HG03521 (cell line): ENCODE data around the gene KLF13.

Source experiments
- ATAC-seq: cut with Tn5 transposase; IDR thresholded peaks from one replicate; pipeline ENCODE4 v1.9.1; 2021; ENCODE audit warnings: mild to moderate bottlenecking, moderate library complexity; ENCODE audit not compliant: unreplicated experiment

KLF13 gene

DNA sequence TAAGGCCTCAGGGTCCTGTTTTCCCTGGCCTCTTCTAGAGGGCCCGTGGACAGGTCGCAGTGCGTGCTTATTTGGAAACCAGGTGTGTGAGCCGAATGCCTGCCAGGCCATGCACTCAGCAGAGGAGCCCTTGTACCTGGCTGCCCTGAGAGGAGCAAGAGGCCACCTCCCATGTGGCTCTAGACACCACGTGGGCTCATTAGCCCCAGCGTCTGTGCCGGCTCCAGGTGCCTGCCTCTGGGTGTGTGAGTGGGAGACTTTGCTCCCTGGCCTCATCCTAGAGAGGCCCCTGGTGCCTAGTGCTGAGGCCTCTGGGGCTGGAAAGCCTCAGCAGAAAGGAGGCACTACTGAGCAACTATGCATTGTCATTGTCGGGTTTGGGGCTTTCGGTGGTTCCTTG is 50.4 kb downstream of the KLF13 start:
- no peak for ATAC-seq

DNA sequence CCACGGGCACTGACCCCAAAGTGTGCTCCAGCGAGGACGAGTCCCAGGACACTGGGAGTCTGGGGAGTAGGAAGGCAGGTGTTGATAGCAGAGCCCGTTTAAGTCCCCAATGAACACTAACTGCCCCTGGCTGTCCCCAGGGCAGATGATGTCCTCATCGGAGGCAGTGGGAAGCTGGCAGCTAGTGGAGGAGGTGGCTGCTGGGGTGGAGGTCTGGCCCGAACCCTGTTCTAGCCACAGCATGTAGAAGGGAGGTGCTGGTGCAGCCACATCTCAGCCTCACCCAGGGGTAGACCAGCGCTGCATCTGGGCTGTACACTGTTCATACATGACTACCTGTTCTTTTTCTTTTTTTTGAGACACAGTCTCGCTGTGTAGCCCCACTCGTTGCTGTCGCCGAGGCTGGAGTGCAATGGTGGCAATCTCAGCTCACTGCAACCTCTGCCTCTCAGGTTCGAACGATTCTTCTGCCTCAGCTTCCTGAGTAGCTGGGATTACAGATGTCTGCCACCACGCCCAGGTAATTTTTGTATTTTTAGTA is 51.8 kb downstream of the KLF13 start:
- ATAC-seq, result no peak

DNA sequence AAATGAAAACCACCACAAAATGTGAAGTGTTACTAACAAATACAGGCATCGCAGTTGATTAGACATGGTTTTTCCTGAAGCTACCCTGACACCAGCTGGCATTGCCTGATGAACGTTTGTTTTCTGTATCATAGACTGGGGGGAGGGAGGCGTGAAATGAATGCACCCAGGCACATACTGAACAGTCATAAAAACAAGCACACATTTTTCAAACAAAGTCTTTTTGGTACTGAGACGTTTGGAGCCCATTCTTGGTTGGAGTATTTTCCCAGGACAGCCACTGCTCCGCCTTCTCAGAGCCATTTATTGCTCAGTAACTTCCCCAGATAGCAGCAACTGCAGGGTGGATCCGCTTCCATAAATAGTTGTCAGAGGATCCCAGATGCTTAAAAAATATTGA is 52.4 kb downstream of the KLF13 start:
- no peak for ATAC-seq

DNA sequence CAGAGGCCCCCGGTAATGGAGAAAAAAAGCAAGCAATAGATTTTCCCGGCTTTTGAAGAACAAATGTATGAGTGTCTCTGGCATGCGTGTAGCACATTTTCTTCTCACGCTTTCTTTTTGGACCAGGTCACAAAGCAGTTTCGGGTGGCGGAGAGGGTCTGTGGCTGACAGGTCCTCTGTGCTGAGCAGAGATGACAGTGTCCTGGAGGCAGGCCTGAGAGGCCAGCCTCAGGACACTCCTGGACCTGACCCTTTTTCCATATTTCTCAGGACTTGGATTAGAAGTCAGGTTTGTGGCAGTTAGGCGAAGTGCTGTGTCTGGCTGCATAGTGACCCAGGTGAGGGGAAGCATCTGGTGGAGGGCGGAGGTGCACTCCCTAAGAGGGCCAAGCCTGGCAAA is 52.9 kb downstream of the KLF13 start:
- no peak for ATAC-seq

DNA sequence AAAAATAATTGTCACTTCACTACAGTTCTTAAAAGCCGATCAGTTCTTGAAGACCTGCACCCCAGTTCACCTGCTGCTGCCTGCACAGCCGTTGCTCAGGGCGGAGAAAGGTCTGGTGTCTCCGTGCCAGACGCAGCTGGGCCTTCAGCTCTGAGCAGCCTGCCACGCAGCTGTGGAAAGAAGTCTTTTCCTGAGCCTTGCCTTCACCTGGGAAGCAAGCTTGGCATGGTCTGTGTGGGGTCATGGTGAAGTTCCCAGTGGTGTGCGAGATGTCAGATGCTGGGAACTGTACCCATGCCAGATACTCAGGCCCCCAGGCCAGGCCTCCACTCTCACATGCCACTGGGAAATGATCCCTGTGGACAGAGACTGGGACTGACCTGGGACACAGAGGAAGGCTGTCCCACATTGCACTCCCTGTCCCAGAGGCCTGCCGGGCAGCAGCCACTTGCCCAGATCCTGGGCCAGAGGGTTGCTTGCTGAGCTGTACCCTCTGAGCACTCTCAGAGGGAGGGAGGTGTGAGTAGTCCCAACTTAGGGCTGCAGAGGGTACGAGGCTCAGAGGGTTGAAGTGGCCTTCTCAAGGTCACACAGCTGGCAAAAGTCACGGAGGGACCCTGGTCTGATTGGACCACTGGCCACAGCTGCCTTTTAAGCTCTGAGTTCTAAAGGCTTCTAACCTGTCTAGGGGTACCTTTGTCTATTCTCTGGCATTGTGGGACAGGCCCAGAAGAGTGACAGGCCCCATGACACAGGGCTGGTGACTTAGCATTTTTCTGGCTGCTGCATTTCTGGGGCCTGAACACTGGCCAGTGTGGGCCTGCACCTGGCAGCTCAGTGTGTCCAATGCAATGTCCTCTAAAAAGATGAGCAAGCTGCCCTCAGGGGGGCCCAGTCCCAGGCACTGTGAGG is 55.4 kb downstream of the KLF13 start:
- no peak for ATAC-seq

DNA sequence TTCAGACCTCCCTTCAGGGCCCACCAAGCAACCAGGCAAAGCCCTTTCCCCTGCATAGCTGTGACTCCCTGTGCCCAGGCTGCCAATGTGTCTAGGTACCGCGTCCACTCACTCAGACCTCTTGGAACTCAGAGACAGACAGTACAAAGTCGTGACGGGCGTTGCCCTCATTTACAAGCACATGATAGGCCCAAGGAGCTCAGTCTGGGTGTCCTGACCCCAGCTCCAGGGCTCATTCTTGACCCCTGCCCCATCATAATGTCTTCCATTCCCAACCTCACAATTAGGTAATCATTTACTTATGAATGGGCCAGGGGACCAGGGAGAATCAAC is 56.0 kb downstream of the KLF13 start:
- ATAC-seq, result no peak

DNA sequence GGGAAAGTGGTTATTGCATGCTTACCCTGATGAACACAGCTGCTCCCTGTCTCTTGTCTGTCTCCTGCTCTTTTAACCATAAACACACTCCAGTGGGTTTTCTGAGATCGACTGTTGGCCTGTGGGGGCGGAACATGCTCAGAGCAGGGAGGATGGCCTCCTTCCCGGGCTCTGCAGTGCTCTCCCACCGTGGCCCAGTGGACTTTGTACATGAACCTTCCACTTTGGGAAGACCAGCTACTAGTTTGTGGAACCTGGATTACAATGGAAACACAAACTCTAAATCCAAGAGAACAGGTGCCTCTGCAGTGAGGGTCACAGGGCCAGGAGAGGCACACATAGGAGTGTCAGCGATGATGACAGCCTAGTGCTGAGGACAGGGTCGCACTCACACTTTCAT is 56.5 kb downstream of the KLF13 start:
- no peak for ATAC-seq

DNA sequence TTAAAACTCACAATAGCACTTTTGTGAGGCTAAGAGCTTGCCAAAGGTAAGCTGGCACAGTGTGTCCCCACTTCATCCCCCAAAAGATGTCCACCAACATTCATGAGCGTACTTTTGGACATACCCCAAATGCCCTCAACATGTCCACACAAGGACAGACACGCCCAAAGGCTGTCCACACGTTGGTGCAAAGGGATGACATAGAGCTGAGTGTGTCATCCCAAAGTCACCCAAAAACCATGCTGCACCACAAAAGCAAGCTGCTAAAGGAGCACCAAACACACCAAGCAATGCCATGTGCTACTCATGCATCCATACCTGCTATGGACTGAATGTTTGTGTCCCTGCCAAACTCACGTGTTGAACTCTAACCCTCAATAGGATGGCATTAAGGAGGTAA is 57.9 kb downstream of the KLF13 start:
- ATAC-seq, result no peak

DNA sequence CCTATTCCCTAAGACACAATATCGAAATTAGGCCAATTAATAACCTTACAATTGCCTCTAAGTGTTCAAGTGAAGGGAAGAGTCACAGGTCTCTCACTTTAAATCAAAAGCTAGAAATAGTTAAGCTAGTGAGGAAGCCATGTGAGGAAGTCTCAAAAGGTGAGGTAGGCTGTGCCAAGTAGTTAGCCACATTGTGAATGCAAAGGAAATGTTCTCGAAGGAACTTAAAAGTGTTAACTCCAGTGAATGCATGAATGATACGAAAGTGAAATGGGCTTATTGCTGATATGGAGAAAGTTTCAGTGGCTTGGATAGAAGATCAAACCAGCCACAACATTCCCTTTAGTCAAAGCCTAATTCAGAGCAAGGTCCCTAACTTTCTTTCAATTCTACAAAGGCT is 59.1 kb downstream of the KLF13 start:
- no peak for ATAC-seq

DNA sequence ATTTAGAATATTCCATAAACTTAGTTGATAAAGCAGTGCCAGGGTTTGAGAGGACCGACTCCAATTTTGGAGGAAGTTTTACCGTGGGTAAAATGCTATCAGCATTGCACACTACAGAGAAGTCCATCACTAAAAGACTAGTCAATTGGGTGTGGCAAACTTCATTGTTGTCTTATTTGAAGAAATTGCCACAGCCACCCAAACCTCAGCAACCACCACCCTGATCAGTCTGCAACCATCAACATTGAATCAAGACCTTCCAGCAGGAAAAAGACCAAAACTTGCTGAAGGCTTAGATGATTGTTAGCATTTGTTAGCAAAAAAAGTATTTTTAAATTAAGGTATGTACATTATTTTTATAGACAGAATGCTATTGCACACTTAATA is 60.5 kb downstream of the KLF13 start:
- ATAC-seq, result no peak

DNA sequence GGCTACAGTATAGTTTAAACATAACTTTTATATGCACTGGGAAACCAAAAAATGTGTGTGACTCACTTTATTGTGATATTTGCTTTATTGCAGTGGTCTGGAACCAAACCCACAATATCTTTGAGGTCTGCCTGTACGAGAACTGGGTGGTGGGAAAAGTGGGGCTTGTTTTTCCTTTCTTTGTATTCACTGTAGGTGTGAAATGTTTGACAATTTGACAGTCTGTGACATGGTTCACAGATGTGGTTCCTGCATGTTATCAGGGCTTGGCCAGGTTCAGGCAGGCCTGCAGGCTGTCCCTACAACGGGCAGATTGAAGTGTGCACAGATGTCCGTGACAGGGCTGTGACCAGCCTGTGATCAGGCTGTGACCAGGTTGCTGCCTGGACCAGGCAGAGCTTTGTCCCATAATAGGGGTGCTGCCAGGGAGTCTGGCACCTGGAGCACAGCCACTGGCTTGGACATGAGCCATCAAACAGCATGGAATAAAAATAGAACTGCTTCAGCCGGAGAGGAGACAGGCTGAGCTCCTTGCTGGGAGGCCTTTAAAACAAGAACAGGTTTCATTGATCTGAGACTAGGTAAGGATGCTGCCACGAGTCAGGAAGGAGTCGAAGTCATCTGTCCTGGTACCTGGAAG is 61.0 kb downstream of the KLF13 start:
- ATAC-seq, result no peak

DNA sequence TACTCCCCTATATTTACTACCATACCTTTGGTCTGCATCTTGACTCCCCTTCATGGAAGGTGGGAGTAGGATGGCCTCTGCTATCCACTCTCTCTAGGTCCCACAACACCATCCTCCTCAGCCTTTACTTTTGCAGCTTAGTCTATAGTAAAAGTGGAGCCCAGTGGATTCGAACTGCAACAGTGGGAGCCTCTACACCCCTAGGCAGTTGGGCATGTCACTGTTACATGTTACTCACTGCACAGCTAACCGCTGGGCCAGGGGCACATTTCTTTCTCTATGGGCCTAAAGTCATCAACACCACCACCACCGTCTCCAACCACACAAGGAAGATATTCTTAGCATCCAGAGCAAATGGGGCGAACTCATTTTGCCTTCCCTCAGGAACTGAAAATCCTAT is 62.9 kb downstream of the KLF13 start:
- ATAC-seq, result no peak

DNA sequence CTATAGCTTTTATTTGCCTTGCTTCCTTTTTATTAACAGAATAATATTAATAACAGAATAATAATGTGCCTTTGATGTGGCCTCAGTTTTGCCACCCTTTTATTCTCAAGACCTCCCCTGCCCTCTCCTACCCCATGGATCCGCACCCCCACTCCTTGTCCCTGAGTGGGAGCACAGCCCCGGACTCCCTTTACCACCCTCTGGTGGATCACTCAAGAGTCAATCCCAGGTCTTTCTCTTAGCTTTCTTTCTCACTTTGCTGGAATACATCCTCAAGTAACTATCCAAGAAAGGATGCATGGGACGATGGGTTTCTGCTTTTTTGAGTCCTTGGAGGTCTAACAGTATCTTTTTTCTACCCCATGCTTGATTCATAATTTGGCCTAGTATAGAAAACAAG is 63.4 kb downstream of the KLF13 start:
- no peak for ATAC-seq

DNA sequence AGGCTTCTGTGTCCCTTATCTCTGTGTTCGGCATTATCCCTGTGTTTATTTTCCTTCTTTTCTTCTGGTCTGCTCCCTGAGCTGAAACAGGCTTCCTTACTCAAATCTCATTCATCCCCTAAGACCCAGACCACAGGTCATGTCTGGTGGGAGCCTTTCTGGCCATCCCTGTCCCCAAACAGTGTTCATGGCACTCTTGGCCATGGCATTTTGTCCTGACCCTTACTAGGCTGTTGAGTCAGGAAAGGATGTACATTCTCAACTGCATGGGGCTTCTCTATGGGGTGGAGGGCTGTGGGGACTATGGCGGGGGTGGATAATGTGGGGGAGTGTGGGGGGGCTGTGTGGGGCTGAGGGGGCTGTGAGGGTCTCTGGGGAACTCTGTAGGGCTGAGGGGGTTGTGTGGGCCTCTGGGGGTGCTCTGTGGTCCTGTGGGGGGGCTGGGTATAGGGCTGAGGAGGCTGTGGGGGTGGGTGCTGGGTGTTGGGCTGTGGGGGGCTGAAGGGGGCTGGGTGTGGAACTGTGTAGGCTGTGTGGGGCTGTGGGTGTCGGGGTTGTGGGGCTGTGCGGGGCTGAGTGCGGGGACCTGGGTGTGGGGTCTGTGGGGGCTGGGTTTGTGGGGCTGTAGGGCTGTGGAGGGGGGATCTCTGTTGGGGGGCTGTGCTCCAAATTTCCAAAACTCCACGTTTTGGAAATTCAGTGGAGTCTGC is 64.3 kb downstream of the KLF13 start:
- ATAC-seq, result no peak

DNA sequence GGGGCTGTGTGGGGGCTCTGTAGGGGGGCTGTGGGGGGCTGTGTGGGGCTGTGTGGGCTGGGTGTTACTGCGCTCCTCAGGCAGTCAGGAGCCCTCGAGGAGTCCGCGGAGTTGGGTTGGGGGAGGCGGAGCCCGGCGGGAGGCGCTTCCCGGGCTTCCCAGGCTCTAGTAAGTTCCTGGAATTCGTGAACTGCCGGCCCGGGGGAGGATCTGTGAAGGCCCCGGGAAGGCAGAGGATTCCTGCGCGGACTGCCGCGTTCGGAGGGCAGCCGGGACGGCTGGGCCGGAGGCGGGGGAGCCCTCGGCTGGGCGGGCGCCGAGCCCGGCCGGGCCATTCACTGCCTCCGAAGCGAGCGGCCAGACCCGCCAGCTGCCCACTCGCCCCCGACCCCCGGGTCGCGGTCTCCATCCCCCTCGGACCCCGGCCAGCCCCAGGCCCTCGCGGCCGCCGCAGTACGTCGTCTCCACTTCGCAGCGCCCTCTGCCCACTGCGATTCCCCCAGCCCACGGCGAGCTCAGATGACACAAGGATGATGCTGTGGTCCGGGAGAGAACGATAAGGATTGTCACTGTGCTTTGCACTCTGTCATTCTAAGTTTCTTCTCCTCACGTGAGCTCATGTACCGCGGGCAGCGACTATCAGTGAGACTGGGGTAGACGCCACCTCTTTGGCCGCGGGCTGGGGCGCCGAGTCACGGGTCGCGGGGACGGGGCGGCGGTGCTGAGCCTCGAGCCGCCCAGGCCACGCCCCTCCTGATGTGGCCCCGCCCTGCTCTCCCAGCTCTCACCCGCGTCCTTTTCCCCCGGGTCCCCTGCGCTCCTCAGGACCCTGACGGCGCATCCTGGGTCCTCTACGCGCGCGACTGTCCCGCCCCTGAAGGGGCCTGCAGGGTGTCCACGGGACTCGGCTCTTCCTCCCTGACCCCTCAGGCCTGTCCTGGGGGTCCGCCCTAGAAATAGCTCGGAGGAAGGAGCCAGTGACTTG is 65.3 kb downstream of the KLF13 start:
- ATAC-seq, result peak; percentile 87

DNA sequence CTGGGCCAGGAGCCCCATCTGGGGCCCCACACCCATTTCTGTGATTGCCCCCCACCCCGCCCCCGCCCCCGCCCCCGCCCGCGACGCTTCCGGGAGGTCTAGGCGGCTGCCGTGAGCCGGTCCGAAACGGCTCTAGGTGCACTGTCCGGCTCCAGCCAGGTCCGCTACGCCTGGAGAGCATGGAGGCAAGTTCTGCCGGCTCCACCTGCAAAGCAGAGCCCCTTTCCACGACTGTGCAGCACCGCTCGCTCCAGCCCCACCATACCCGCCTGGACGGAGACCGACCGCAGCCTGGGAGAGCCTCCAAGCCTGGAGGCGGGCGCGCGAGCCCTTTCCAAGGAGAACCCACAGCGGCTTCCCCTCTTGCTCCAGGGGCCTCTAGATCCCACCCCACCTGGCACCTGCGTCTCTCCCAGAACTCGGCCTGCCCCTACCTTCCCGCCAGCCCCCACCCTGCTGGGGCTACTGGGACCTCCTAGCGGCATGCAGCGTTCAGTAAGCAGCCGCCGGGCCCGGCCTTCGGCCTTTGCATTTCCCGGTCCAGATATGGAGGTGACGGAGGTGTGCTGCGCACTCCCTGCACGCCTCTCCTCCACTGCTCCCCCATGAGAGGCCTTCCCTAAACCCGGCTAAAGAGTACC is 66.2 kb downstream of the KLF13 start:
- peak; percentile 25 for ATAC-seq

DNA sequence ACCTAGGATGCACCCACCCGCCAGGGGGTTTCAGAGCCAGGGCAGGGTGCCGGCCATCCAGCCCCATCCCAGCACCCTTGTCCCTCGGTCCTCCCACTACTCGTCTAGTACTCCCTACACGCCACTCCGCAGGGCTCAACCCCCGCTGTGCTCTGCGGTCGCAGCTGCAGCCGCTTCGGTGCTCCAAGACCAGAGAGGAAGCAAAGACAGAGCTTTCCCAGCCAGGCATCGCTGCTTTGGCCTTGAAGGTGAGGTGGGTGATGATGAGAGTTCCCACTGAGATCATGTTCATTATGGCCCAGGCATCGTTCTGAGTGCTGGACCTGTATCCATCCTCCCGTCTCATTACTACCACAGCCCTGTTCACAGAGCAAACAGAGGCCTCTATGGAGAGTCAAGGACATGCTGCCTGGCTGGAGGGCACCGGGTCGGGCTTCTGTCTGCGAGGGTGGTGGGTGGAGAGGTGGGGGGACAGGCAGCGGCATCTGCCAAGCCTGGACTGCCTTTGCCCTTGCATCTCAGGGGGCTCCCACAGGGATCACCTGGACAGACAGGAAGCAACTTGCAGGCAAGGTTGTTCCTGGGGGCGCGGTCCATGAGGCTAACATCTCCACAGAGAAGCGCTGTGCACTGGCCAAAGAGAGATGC is 66.9 kb downstream of the KLF13 start:
- no peak for ATAC-seq

DNA sequence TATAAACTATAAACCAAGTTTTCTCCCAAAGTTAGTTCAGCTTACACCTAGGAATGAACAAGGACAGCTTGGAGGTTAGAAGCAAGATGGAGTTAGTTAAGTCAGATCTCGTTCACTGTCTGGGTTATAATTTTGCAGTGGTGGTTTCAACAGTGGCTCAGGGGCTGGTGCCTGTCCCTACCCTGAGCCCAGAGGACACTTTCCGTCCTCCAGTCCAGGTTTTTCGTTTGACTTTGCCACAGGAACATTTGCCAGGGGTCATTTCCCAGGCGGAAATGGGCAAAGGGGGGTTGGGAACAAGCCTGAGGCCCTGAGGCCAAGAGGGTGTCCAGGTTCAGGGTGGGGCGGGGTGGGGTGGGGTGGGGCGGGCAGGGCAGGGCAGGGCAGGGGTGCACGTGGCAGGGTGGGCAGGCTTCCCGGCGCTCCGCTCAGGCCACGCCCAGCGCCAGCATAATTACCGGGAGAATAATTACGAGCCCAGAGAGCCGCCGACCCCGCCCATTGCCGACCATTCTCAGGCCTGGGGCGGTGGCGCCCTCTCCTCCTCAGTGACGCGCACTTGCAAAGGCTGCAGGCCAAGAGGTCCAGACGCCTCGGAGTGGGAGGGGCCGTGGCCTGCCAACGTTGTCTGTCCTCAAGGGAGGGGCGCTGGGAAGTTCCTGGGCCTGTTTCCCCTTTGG is 70.4 kb downstream of the KLF13 start:
- no peak for ATAC-seq
